ENCODE results near the gene PTPN1.
A peak's percentile ranks its signal among the peaks of the same experiment; 100 is the strongest.

PTPN1 gene

GRCh38 chr20:50621068-50621665, 111.0 kb downstream of the PTPN1 start:
- TF ChIP-seq, protein P1, sequence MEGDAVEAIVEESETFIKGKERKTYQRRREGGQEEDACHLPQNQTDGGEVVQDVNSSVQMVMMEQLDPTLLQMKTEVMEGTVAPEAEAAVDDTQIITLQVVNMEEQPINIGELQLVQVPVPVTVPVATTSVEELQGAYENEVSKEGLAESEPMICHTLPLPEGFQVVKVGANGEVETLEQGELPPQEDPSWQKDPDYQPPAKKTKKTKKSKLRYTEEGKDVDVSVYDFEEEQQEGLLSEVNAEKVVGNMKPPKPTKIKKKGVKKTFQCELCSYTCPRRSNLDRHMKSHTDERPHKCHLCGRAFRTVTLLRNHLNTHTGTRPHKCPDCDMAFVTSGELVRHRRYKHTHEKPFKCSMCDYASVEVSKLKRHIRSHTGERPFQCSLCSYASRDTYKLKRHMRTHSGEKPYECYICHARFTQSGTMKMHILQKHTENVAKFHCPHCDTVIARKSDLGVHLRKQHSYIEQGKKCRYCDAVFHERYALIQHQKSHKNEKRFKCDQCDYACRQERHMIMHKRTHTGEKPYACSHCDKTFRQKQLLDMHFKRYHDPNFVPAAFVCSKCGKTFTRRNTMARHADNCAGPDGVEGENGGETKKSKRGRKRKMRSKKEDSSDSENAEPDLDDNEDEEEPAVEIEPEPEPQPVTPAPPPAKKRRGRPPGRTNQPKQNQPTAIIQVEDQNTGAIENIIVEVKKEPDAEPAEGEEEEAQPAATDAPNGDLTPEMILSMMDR (conservative IDR thresholded peaks at IDR 0.05; ENCODE audit: low read depth, low read length), result no peak
- DNase-seq (ENCODE audit: low read depth), result no peak
- no peak overlapping the region for H3K4me3 ChIP-seq (ENCODE audit: low read depth, low read length)

DNA sequence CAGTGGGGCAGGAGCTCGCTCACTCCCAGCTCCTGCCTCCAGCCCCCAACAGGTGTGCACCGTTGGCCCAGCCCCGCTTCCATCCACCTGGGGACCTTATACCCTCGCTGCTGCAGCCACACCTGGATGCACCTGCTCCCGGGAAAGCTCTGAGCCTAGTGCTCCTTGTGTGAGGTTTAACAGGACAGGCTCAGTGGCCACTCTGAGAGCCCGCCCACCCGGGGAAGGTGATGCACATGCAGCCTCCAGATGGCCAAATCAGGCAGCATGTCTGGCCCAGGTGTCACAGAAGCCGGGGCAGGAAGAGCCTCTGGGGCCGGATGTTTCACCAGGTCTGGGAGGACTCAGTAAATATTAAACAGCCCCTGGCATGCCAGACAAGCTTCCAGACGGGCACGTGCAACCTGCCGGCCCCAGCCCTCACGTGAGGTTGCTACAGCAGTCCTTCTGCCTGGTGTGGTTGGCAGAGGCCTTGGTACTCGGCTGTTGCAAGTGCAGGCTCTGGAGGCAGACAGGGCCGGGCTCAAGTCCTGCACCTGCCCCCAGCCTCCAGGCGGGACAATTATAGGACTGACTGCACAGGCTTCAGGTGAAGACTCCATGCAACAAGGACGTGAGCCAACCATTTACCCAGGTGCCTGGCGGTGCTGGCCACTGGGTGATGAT, 114.3 kb downstream of the PTPN1 start:
- H3K4me3 ChIP-seq (ENCODE audit: low read depth, low read length), result no peak overlapping the region
- TF ChIP-seq, protein P1 (conservative IDR thresholded peaks at IDR 0.05; ENCODE audit: low read depth, low read length), result no peak
- DNase-seq (ENCODE audit: low read depth), result no peak

DNA sequence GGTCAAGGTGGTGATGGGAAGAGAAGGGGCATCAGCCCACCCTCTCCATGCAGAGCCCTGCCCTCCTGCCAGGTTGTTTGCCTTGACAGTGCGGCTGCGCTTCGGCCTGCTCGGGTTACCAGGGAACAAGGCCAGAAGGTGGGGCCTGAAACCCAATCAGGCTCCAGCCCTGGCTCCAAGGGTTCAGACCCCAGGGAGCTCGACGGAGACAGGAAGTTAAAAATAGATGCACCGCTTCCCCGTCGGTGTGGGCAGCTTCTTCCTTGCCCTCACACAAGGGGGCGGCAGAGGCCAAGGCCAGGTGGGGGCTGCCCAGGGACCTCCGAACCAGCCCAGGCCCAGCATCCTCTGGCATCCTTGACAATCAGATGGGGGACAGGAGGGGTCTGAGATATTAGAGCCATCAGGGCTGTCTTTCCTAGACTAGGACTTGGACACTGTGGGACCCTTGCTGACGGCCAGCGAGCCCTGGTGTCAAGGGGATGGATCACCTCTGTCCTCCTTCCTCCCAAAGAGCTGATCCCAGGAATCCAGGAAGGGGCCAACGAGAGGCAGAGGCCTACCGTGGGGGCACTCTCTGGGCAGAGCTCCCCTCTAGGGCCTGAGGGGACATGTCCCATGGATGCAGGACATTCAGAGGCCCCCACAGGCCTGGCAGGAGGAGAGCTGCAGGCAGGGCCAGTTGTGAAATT, 115.9 kb downstream of the PTPN1 start:
- TF ChIP-seq, protein P1 (conservative IDR thresholded peaks at IDR 0.05; ENCODE audit: low read depth, low read length), result peak; percentile 81
- DNase-seq (ENCODE audit: low read depth), result peak; percentile 66
- H3K4me3 ChIP-seq (ENCODE audit: low read depth, low read length), result no peak overlapping the region

DNA sequence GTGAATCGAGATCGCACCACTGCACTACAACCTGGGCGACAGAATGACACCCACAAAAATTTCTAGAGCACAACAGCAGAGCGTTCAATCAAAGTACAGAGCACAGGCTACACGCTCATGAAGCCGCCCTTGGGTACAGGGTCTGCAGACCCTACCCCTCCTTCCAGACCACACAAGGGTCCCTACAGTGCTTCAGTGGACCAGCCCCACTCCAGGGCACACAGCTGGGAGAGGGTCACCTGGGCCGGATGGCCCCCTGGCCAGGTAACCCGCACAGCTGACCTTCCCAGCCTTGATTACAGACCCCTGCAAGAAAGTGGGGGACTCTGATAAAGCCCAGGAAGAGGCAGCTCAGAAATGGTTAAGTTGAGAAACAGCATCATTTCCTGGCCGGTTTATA, 117.6 kb downstream of the PTPN1 start:
- TF ChIP-seq, protein P1 (conservative IDR thresholded peaks at IDR 0.05; ENCODE audit: low read depth, low read length), result no peak
- no peak for DNase-seq (ENCODE audit: low read depth)
- no peak overlapping the region for H3K4me3 ChIP-seq (ENCODE audit: low read depth, low read length)

DNA sequence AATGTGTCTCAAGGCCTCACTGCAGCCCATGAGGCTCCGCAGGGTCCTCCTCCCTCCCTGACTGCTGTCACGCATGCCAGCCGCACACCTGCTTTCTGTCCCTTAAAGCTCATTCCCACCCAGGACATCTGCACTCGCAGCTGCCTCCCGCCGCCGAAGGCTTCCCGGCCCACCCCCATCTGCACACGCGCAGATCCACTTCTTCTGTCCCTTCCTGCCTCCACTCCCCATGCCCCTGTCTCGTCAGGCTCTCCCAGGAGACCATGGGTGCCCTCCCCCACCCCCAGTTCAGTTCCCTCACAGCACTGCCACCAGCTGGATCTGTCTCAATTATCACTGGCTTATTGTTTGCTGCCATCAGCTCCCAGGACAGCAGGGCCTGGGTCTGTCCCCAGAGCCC, 118.1 kb downstream of the PTPN1 start:
- TF ChIP-seq, protein P1 (conservative IDR thresholded peaks at IDR 0.05; ENCODE audit: low read depth, low read length), result no peak
- no peak for DNase-seq (ENCODE audit: low read depth)
- no peak overlapping the region for H3K4me3 ChIP-seq (ENCODE audit: low read depth, low read length)

DNA sequence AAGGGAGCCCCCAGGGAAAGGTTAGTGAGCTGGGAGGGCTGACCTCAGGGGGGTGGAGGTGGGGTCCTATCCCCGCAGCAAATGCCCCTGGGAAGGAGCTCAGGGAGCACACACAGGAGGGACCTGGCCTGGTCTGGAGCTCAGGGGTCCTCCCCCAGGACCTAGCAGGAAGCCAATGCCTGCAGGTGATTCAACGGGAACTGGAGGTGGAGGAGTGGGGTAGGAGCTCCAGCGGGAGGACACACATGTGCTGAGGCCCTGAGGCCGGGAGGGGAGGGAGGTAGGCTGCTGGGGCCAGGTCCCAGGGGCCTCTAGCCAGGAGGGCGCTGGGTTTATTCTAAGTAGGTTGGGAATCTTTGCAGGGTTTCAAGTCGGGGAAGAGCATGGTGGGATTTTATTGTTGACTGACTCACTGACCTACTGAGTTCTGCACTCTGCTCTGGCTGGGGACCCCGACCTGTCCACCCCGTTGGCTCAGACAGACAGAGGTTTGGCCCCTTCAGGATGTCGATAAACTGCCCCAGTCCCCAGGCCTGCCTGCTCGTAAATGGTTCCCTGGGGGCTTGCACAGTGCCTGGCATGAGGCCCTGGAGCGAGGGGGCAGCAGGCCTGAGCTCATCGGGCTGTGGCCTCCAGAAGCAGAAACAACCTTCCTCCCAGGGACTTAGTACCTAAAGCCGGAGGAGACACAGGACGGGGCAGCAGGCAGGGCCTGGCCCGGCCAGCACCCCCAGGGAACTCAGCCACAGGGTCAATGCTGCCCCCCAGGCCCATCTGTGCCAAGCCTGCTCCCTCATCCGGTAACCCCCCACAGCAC, 118.9 kb downstream of the PTPN1 start:
- TF ChIP-seq, protein P1 (conservative IDR thresholded peaks at IDR 0.05; ENCODE audit: low read depth, low read length), result no peak

More for the DNA sequence above, 118.9 kb downstream of the PTPN1 start:
- no peak for DNase-seq (ENCODE audit: low read depth)
- H3K4me3 ChIP-seq (ENCODE audit: low read depth, low read length), result no peak overlapping the region

Measured in choroid plexus epithelial cell (primary cell).